Ramos (cell line): ENCODE measurements around the gene PALMD.

ENCODE experiments used
- in situ Hi-C: fragments of 300-500 bp; cut with MboI; formaldehyde crosslinking; loops from one replicate; pipeline ENCODE4 v1.14.3; 2022; ENCODE audit warnings: low sequenced_read_pairs; ENCODE audit not compliant: unreplicated experiment

PALMD gene, protein sequence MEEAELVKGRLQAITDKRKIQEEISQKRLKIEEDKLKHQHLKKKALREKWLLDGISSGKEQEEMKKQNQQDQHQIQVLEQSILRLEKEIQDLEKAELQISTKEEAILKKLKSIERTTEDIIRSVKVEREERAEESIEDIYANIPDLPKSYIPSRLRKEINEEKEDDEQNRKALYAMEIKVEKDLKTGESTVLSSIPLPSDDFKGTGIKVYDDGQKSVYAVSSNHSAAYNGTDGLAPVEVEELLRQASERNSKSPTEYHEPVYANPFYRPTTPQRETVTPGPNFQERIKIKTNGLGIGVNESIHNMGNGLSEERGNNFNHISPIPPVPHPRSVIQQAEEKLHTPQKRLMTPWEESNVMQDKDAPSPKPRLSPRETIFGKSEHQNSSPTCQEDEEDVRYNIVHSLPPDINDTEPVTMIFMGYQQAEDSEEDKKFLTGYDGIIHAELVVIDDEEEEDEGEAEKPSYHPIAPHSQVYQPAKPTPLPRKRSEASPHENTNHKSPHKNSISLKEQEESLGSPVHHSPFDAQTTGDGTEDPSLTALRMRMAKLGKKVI

GRCh38 chr1:99645699-99646531 lies at the start of gene PALMD:
PALMD (plus strand) TSS chr1:99646113; CDS start chr1:99646318, 205 bp downstream.
- in situ Hi-C loops: no loop called here

GRCh38 chr1:99598738-99599411 lies 47.0 kb upstream of the PALMD start:
- in situ Hi-C loops: no loop called here

DNA sequence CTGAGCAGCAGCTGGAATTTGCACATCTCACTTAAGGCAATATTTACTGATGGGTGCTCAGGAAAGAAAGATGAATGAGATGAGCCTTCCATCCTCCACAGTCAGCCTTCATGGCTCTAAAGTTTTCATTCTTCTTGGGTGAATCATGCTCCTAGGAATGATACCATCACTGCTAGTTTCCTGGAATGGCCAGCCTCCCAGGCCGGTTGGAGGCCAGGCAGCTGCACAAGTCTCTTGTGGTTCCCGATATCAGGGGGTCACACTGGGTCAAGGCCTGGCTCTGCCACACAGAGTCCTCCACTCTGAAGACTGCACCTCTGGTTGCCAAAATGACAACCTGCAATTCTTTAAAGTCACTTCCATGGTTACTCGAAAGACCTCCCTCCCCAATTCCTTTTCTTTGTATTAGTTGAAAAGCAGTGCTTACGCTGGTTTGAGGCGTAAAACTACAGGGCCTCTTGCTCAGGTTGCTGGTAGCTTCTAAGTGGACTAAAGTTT lies 46.2 kb upstream of the PALMD start:
- in situ Hi-C loops: no loop called here

- in situ Hi-C loops: no loop called here
These were observed 45.1 kb upstream of the PALMD start for GRCh38 chr1:99600782-99601181.

DNA sequence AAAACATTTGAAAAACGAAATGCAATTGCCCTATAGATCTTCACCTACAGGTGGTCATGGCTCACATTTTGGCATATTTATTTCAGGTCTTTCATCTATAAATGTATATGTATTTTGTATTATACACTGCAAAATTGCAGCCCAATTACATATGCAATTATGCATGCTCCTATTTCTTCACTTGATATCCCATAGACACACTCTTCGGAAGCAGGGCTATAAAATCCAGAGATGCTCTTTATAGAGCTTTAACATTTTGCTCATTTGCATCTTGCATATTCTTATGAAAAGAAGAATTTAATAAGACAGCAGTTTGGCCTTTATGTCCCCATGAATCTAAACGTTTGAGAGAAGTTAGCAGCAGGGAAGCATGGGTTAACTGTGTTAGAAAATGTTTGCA lies 44.7 kb upstream of the PALMD start:
- in situ Hi-C loops: no loop called here

DNA sequence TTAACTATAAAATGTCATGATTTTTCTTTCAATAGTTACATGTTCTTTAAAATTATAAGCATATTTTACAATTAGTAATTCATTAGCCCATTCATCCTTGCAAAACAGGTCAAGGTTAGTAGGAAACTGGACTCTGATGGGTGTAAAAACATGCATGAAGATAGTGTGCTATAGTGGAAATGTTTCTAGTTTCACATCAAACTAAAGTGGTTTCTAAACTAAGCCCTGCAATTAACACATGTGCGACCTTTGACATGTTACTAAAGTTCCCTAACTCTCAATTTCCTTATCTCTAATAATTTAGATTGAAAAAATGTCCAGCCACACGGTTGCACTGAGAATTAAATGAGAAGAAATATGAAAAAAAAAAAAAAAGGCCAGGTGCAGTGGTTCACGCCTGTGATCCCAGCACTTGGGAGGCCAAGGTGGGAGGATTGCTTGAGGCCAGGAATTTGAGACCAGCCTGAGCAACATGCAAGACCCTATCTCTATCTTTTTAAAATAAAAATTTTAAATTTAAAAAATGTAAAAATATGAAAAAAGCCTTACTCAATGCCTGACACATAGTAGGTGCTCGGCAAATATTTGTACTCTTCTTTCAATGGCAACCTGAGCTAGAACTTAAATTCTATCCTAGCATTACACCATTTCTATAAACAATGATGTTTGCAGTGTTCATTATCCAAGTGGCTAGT lies 44.1 kb upstream of the PALMD start:
- in situ Hi-C loops: no loop called here

DNA sequence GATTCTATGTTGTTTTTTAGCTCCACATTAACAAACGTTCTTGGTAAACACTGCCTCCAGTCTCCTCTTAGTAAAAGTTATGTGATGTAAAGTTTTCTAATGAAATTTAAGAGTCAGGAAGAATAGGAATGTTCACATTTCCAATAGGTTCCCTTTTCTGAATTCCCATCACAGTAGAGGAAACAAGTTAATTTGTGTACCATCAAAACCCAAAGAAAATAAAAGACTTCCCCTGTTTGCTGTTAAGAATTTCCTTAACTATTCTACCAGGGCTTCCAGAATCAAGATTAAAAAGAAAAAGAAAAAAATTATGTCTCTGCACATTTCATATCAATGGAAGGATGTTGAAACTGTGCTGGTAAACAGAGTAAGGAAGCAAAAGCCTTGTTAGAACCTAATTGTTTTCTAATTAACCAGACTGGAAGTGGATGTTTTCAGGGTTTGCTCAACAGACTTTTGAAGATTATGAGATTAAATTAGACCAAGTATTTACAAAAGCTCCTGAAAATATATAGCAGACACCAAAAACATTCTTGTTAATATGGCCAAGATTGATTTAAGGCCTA lies 43.4 kb upstream of the PALMD start:
- in situ Hi-C loops: no loop called here

- in situ Hi-C loops: no loop called here
These were observed 42.0 kb upstream of the PALMD start for GRCh38 chr1:99603699-99604560.

GRCh38 chr1:99606306-99606705 lies 39.6 kb upstream of the PALMD start:
- in situ Hi-C loops: no loop called here

DNA sequence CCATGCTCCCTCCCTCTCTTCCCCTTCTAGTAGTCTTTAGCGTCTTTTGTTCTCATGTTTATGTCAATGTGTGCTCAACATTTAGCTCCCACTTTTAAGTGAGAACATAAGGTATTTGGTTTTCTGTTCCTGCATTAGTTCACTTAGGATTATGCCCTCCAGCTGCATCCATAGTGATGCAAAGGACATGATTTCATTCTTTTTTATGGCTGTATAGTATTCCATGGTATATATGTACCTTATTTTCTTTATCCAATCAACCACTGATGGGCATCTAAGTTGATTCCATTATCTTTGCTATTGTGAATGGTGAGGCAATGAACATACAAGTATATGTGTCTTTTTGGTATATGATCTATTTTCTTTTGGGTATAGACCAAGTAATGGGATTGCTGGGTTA lies 38.3 kb upstream of the PALMD start:
- in situ Hi-C loops: no loop called here

DNA sequence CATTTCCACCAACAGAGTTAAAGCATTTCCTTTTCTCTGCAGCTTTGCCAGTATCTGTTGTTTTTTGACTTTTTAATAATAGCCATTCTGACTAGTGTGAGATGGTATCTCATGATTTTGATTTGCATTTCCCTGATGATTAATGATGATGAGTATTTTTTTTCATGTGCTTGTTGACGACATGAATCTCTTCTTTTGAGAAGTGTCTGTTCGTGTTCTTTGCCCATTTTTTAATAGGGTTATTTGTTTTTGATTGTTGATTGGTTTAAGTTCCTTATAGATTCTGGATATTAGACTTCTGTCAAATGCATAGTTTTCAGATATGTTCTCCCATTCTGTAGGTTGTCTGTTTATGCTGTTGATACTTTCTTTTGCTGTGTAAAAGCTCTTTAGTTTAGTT lies 37.9 kb upstream of the PALMD start:
- in situ Hi-C loops: no loop called here

DNA sequence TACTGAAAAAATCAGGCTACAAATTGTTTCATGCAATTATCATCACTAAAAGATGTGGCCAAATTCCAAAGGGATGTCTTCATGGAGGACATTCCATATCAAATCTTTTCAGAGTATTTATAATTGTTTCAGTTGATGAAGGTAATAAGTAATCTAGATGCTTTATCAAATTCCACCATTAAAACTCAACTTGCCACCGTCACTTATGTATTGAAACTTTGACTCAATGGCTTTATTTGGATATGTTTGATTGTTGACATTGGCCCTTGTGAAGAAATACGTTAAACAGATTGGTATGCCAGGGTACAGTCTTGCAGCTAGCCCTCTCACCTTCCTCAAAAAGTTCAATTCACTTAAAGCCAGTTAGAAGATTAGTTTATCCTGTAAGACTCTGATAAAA lies 32.2 kb upstream of the PALMD start:
- in situ Hi-C loops: no loop called here

GRCh38 chr1:99614728-99615127 lies 31.2 kb upstream of the PALMD start:
- in situ Hi-C loops: no loop called here

DNA sequence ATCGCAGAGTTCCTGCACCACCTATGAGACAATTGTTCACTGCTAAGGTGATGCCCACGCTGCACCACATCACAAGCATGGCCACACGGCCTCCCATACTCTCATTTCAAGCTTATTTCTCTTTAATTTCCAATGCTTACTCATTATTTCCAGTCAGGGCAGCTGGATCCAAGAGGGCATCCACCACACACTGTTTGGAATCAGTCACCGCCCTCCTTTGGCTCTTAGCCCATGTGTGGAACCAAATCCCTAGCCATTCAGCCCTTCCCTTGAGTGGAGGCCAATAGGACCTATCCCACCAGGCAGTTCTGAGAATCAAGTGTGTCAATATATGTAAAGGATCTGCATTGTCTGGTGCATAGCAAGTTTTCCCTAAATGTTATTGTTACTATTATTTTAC lies 26.3 kb upstream of the PALMD start:
- in situ Hi-C loops: no loop called here

GRCh38 chr1:99621340-99621901 lies 24.5 kb upstream of the PALMD start:
- in situ Hi-C loops: no loop called here

DNA sequence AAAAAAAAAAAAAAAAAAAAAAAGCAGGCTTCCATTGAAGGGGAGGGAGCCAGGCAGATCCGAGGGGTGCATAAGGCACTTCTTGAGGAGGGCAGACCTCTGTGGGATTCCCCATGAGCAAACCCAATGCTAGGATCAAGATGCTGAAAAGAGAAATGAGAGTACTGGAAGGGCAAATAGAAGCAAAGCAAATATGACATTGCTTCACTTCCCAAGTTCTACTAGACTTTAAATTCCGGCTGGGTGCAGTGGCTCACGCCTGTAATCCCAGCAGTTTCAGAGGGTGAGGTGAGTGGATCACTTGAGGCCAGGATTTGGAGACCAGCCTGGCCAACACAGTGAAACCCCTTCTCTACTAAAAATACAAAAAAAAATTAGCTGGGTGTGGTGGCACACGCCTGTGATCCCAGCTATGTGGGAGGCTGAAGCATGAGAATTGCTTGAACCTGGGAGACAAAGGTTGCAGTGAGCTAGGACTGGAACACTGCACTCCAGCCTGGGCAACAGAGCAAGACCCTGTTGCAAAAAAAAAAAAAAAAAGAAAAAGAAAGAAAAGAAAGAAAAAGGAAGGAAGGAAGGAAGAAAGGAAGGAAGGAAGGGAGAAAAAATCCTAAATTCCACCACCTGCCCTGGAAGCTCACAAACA lies 23.1 kb upstream of the PALMD start:
- in situ Hi-C loops: no loop called here

DNA sequence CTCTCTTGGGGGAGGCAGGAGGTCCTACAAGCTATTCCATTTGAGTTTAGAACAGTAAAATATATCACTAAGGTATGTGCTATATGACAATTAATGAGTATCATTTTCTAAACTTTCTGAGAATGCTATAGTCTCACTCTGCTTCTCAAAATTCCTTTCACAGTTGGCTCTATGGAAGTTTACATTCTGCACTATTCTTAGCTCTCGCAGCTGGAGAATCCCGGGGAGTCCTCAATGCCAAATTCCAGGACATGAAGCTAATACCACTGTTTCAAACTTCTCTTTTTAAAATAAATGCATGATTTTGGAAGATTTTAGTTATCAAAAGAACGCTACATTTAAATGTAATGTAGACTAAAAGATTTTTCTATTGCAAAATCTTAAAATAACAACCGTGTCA lies 22.4 kb upstream of the PALMD start:
- in situ Hi-C loops: no loop called here

DNA sequence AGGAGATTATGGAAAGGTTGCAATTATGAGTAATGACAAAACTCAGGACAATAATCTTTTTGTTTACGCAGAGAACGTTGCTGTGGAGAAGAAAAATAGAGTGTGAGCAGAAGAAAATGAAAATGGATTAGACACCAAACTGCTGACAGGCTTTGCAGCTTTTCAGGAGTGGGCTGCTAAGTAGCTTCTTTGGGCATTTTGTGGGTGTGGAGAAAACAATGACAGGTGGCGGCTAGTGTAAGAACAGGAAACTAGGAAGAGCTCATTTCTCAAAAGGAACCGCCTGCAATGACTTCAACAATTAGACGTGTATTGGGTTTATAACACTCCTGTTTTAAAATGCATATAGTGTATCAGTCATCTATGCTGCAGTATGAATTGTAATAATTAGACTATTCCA lies 18.3 kb upstream of the PALMD start:
- in situ Hi-C loops: no loop called here
